ENCODE measurements around the gene MARVELD3. TPM values are rescaled to one million over a fixed set of nuclear protein-coding genes. Genes with fewer than 3 reads are reported as not detected.
"Not testable (repeated sequence)": the region's sequence is repeated elsewhere in the genome, so short reads cannot be mapped to it uniquely, and the experiment has no call there.

Gene MARVELD3
- total RNA-seq, 1 experiment from 2014 or later: not detected

DNA sequence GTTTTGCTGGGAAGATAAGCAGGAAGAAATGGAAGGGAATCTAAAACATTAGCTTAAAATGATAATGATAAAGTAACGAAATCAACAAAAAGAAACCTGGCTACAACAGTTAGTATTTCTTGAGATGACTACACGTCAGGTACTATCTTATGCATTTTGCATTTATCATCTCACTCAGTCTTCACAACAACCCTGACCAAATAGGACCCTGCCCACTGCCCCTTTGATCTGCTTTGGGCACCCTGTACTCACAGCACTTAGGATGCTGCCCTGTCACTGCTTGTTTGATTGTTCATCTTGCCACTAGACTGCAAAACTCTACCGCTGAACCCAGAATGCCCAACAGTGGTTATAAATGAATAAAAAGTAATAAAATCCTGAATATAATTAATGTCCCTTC, 45.2 kb downstream of the MARVELD3 start:
- no peak for DNase-seq (ENCODE audit: low read depth)

DNA sequence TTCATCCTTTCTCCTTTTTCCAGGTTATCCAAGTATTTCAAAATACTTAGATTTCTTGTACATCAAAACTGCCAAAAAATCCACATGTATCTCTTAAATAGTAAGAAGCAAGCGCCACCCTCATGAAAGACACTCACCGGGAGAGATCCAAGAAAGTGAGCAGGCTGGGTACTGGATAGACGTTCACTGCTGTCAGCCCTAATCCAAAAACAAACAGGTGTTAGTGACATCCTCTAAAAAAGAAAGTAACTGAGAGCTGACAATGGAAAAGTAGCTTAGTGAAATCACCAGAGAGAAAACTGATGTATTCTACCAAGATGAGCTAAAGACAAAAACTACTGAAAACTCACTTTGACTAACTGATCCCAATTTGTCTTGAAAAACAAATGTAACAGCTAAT, 46.1 kb downstream of the MARVELD3 start:
- DNase-seq (ENCODE audit: low read depth): no peak

DNA sequence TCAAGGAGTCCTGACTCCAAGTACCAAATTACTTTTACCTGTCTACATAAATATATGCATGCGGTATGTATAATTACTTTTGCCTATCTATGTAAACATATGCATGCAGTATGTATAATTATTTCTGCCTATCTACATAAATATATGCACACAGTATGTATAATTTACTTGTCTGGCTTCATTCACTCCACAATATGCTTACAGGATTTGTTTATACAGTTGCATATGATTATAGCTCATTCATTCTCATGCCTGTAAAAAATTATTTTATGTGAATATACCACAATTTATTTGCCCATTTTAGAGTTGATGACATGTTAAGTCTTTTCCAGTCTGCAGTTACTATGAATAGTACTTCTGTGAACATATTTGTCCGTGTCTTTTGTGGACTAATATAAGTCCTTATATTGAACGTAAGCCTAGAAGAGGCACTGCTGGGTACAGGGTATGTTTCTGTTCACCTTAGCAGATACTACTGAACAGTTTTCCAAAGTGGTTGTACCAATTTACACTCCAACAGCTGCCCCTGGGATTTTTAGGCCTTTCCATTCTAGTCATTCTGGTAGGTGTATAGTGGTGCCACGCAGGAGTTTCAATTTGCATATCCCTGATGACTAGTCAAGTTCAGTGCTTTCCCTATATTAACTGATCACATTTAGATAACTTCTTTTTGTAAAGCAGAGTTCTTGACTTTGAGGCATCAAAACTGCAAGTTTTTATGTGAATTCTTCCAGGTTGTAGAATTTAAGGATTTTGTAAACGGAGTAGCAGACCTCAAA, 47.0 kb downstream of the MARVELD3 start:
- no peak for DNase-seq (ENCODE audit: low read depth)

DNA sequence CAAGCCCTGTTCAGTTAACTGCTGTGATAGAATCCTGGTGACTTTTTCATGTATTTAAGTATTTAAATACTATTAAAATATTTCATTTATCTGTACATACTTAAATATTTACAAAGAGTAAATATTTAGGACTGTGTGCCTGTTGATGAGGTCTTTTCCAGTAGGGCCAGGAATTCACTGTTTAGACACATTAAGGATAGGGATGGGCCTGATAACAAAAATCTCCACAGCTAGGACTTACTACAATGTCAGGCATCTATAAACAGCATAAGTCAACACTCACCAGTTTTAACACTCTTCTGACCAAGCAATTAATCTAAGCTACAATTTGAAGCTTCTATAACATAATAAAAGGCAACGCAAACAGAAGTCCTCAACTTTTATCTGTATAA, 47.6 kb downstream of the MARVELD3 start:
- DNase-seq (ENCODE audit: low read depth): no peak

DNA sequence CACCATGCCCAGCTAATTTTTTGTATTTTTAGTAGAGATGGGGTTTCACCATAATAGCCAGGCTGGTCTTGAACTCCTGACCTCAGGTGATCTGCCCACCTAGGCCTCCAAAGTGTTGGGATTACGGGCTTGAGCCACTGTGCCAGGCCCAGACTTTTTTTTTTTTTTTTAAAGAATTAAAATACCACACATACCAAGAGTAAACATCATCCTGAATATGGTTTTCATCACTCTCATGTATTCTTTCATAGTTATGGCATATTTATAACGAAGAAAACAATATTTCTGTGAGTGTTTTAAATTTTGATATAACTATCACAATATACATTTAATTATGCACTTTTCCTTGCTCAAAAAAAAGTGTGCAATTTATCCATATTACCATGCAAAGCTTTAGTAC, 48.2 kb downstream of the MARVELD3 start:
- no peak for DNase-seq (ENCODE audit: low read depth)

DNA sequence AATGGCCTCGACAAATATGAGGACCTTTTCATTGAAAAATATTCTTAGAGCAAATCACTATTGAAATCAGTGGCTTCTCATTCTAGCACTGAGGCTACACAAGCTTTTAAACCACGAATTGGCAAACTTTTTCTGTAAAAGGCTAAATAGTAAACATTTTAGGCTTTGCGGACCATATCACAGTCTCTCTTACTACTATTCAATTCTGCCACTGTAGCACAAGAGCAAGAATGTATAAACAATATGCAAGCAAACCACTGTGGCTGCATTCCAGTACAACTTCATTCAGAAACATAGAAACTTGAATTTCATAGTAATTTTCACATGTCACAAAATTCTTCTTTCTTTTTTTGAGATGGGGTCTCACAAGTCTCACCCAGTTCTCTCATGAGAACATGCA, 49.4 kb downstream of the MARVELD3 start:
- DNase-seq (ENCODE audit: low read depth): no peak

DNA sequence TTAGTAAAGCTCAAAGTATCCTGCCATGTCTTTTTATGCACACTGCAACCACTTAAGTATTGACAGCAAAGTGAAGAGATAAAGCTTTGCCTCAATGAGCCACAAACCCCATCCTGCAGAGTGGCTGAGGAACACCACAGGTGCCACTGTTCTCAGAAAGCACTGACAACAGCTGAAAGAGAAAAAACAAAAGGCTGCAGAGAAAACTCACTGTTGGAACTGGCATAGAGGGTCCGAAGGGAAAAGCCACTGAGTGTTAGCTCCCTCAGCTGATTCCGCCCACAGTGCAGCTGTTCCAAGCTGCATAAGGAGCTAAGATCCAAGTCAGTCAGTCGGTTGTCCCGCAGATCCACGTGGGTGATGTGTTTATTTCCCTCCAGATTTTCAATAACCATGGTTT, 50.3 kb downstream of the MARVELD3 start:
- DNase-seq (ENCODE audit: low read depth): no peak

DNA sequence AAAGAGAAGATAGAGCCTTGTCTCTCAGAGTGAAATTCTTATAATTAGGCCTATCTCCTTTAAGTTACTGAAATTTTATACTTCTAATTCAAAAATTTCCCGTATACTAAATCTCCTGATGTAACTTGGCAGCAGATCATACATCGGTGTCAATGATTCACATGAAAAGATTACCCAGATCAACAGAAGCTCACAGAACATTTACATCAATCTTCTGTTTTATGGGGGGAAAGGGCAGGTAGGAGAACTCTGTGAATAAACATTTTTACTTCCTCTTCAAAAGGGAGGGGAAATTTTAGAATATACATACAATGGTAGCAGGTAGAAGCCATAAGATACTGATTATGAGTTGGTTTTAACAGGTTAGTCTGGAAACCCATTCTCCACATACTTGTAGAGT, 55.4 kb downstream of the MARVELD3 start:
- no peak for DNase-seq (ENCODE audit: low read depth)

DNA sequence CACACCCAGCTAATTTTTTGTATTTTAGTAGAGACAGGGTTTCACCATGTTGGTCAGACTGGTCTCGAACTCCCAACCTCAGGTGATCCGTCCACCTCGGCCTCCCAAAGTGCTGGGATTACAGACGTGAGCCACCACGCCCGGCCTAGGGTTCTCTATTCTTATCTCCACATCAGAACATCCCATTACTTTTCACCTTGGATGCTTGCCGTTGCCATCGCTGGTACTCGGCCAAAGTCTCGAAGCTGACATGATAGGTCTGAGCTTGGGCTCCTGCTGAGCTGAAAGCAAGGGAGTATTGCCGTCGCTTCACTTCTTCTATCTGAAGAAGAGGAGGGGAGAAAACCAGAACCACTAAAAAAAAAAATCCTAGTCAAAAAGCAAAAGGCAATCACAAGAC, 58.3 kb downstream of the MARVELD3 start:
- not testable (repeated sequence) for DNase-seq (ENCODE audit: low read depth)

Other genes starting within 250 kb of the MARVELD3 start
- gene TLE7, start 184.1 kb upstream of the MARVELD3 start, total RNA-seq (2014; rRNA removed; shearing (Covaris generic)): not detected in 2 replicates
- 9.1 and 10.2 TPM in 2 replicates for gene ZNF23, start 163.9 kb upstream of the MARVELD3 start, total RNA-seq (2014; rRNA removed; shearing (Covaris generic))
- gene ZNF19, start 136.9 kb upstream of the MARVELD3 start, total RNA-seq (2014; rRNA removed; shearing (Covaris generic)): 2.2 and 3.8 TPM in 2 replicates
- not detected in 2 replicates for gene CHST4, start 99.8 kb upstream of the MARVELD3 start, total RNA-seq (2014; rRNA removed; shearing (Covaris generic))
- not detected in 2 replicates for gene TAT, start 49.1 kb upstream of the MARVELD3 start, total RNA-seq (2014; rRNA removed; shearing (Covaris generic))
- 6.6 and 6.7 TPM in 2 replicates for gene PHLPP2, start 98.5 kb downstream of the MARVELD3 start, total RNA-seq (2014; rRNA removed; shearing (Covaris generic))
- 42.3 and 50.7 TPM in 2 replicates for gene AP1G1, start 182.7 kb downstream of the MARVELD3 start, total RNA-seq (2014; rRNA removed; shearing (Covaris generic))
- gene ATXN1L, start 219.8 kb downstream of the MARVELD3 start, total RNA-seq (2014; rRNA removed; shearing (Covaris generic)): 8.7 and 8.8 TPM in 2 replicates